AG08396 (cell line): ENCODE measurements around the gene YJEFN3.

Experiments
- DNase-seq: peaks from one replicate; pipeline ENCODE4 v3.0.0; 2012; ENCODE audit warnings: low spot score, mixed read lengths

The YJEFN3 gene

GRCh38 chr19:19554074-19555023 is 25.6 kb downstream of the YJEFN3 start:
- peak; percentile 79 for DNase-seq

GRCh38 chr19:19558055-19558454 is 29.3 kb downstream of the YJEFN3 start:
- DNase-seq: no peak

GRCh38 chr19:19558636-19559035 is 29.9 kb downstream of the YJEFN3 start:
- DNase-seq: no peak

- DNase-seq: no peak
Observed at GRCh38 chr19:19559931-19560330, 31.2 kb downstream of the YJEFN3 start.

- no peak for DNase-seq
Observed at GRCh38 chr19:19561946-19562664, 33.4 kb downstream of the YJEFN3 start.

- no peak for DNase-seq
Observed at GRCh38 chr19:19562665-19563347, 34.1 kb downstream of the YJEFN3 start.

GRCh38 chr19:19563348-19563848 is 34.7 kb downstream of the YJEFN3 start:
- no peak for DNase-seq

- DNase-seq: no peak
Observed at GRCh38 chr19:19566306-19566705, 37.6 kb downstream of the YJEFN3 start.

- no peak for DNase-seq
Observed at GRCh38 chr19:19567391-19567790, 38.7 kb downstream of the YJEFN3 start.

GRCh38 chr19:19568802-19569756 is 40.4 kb downstream of the YJEFN3 start:
- DNase-seq: no peak

GRCh38 chr19:19570571-19570970 is 41.9 kb downstream of the YJEFN3 start:
- no peak for DNase-seq

- no peak for DNase-seq
Observed at GRCh38 chr19:19571071-19571786, 42.5 kb downstream of the YJEFN3 start.

GRCh38 chr19:19575411-19575810 is 46.7 kb downstream of the YJEFN3 start:
- DNase-seq: no peak

- no peak for DNase-seq
Observed at GRCh38 chr19:19578252-19578651, 49.5 kb downstream of the YJEFN3 start.

- no peak for DNase-seq
Observed at GRCh38 chr19:19579533-19580361, 51.0 kb downstream of the YJEFN3 start.

- no peak for DNase-seq
Observed at GRCh38 chr19:19580418-19580817, 51.7 kb downstream of the YJEFN3 start.

GRCh38 chr19:19581391-19581790 is 52.7 kb downstream of the YJEFN3 start:
- DNase-seq: no peak

- DNase-seq: no peak
Observed at GRCh38 chr19:19582471-19582870, 53.8 kb downstream of the YJEFN3 start.

GRCh38 chr19:19584356-19584755 is 55.6 kb downstream of the YJEFN3 start:
- no peak for DNase-seq
